HEK293 (cell line): ENCODE results near the gene ZFP1.

Source experiments
- CTCF ChIA-PET: fragments of 350-600 bp; formaldehyde crosslinking; extraction: SDS; loops from one replicate; lab custom pipeline; 2021; ENCODE audit warnings: antibody characterized with exemption; lab: Yijun Ruan, JAX
- POLR2A ChIA-PET: fragments of 300-600 bp; formaldehyde crosslinking; extraction: SDS; loops from one replicate; lab custom pipeline; 2020; ENCODE audit warnings: antibody characterized with exemption, inconsistent platforms; lab: Yijun Ruan, JAX
- H3K27ac ChIP-seq: fragments of 200-500 bp; sonication (Bioruptor generic); 2 replicates; pipeline ENCODE4 v1.5.1; 2014; ENCODE audit warnings: low read depth, low read length, control low read depth, inconsistent platforms; ENCODE audit errors: extremely low read depth
- H3K36me3 ChIP-seq, 2 experiments: fragments of 200-500 bp in 1 of 2; sonication (Bioruptor generic) in 1 of 2; 1 replicate in 1 of 2; 2 replicates in 1 of 2; pipeline ENCODE4 v1.5.1; 2014 to 2017; ENCODE audit warnings: inconsistent platforms in 2 of 2, low read length in 2 of 2; ENCODE audit not compliant: control insufficient read depth in 2 of 2, insufficient read depth in 1 of 2
- H3K4me1 ChIP-seq: fragments of 200-500 bp; sonication (Bioruptor generic); 2 replicates; pipeline ENCODE4 v1.5.1; 2014; ENCODE audit warnings: mild to moderate bottlenecking, low read length, inconsistent platforms; ENCODE audit not compliant: control insufficient read depth, insufficient read depth
- H3K4me3 ChIP-seq: 2 replicates; pipeline ENCODE4 v1.5.1; 2011; ENCODE audit warnings: low read depth, mild to moderate bottlenecking, control low read depth, low read length, moderate library complexity
- H3K9me3 ChIP-seq: fragments of 200-500 bp; sonication (Bioruptor generic); 2 replicates; pipeline ENCODE4 v1.5.1; 2014; ENCODE audit warnings: low read depth, low read length, inconsistent platforms; ENCODE audit not compliant: control insufficient read depth, insufficient read depth
- HOXD13 ChIP-seq: sonication (generic); formaldehyde crosslinking; IDR thresholded peaks from 2 replicates; pipeline ENCODE4 v1.8.0; 2022; ENCODE audit warnings: missing genetic modification reagents, borderline replicate concordance
- KLF1 ChIP-seq: fragments of 450-650 bp; formaldehyde crosslinking; IDR thresholded peaks from 2 replicates; pipeline ENCODE4 v1.5.1; 2016; ENCODE audit warnings: missing biosample characterization, missing genetic modification characterization
- MZF1 ChIP-seq: fragments of 450-650 bp; formaldehyde crosslinking; IDR thresholded peaks from 2 replicates; pipeline ENCODE4 v1.5.1; 2017; ENCODE audit warnings: missing biosample characterization, missing genetic modification characterization, borderline replicate concordance
- REPIN1 ChIP-seq: fragments of 450-650 bp; formaldehyde crosslinking; IDR thresholded peaks from 2 replicates; pipeline ENCODE4 v1.5.1; 2017; ENCODE audit warnings: missing biosample characterization, missing genetic modification characterization, low read depth
- ZBTB10 ChIP-seq: fragments of 450-650 bp; formaldehyde crosslinking; IDR thresholded peaks from 2 replicates; pipeline ENCODE4 v1.5.1; 2016; ENCODE audit warnings: missing biosample characterization, missing genetic modification characterization
- ZIC2 ChIP-seq: fragments of 450-650 bp; formaldehyde crosslinking; IDR thresholded peaks from 2 replicates; pipeline ENCODE4 v1.5.1; 2016; ENCODE audit warnings: missing biosample characterization, missing genetic modification characterization
- ZNF10 ChIP-seq: fragments of 450-650 bp; formaldehyde crosslinking; IDR thresholded peaks from 2 replicates; pipeline ENCODE4 v1.5.1; 2017; ENCODE audit warnings: missing biosample characterization, missing genetic modification characterization
- ZNF155 ChIP-seq: fragments of 450-650 bp; formaldehyde crosslinking; IDR thresholded peaks from 2 replicates; pipeline ENCODE4 v1.5.1; 2016; ENCODE audit warnings: missing biosample characterization, missing genetic modification characterization
- ZNF211 ChIP-seq: fragments of 450-650 bp; formaldehyde crosslinking; IDR thresholded peaks from 2 replicates; pipeline ENCODE4 v1.5.1; 2016; ENCODE audit warnings: low read depth, missing biosample characterization, missing genetic modification characterization
- ZNF274 ChIP-seq, 2 experiments: fragments of 200-500 bp in 1 of 2; fragments of 450-650 bp in 1 of 2; sonication (Bioruptor generic) in 1 of 2; formaldehyde crosslinking in 1 of 2; IDR thresholded peaks; 2 replicates each; pipeline versions ENCODE4 v1.5.1 to v1.6.1; 2014 to 2016; ENCODE audit warnings: borderline replicate concordance in 1 of 2, inconsistent platforms in 1 of 2, low read length in 1 of 2, missing biosample characterization in 1 of 2, missing genetic modification characterization in 1 of 2
- ZNF423 ChIP-seq: fragments of 450-650 bp; formaldehyde crosslinking; IDR thresholded peaks from 2 replicates; pipeline ENCODE4 v1.5.1; 2016; ENCODE audit warnings: missing biosample characterization, missing genetic modification characterization
- ZNF48 ChIP-seq: fragments of 450-650 bp; formaldehyde crosslinking; IDR thresholded peaks from 2 replicates; pipeline ENCODE4 v1.5.1; 2016; ENCODE audit warnings: missing biosample characterization, missing genetic modification characterization
- ZNF501 ChIP-seq: fragments of 450-650 bp; formaldehyde crosslinking; IDR thresholded peaks from 2 replicates; pipeline ENCODE4 v1.5.1; 2016; ENCODE audit warnings: missing biosample characterization, missing genetic modification characterization
- ZNF639 ChIP-seq: fragments of 450-650 bp; formaldehyde crosslinking; IDR thresholded peaks from 2 replicates; pipeline ENCODE4 v1.5.1; 2016; ENCODE audit warnings: missing biosample characterization, missing genetic modification characterization
- ZSCAN30 ChIP-seq: fragments of 450-650 bp; IDR thresholded peaks from 2 replicates; pipeline ENCODE4 v1.5.1; 2018; ENCODE audit warnings: missing biosample characterization, mild to moderate bottlenecking, missing genetic modification characterization, moderate library complexity
- TF ChIP-seq, protein P1 (sequence below): fragments of 450-650 bp; formaldehyde crosslinking; IDR thresholded peaks from 2 replicates; pipeline ENCODE4 v1.5.1; 2016; ENCODE audit warnings: missing biosample characterization, missing genetic modification characterization
- TF ChIP-seq, protein P2 (sequence below): fragments of 450-650 bp; formaldehyde crosslinking; IDR thresholded peaks from 2 replicates; pipeline ENCODE4 v1.5.1; 2016; ENCODE audit warnings: missing biosample characterization, missing genetic modification characterization, borderline replicate concordance

The ZFP1 gene

GRCh38 chr16:75148311-75149195 is at the start of gene ZFP1 (continued):
- 0 out of 2 replicates have a peak, but pooled peaks have one; percentile 23 for TF ChIP-seq ZNF423 (tag by site-specific recombination)
- no peak for TF ChIP-seq REPIN1 (tag by site-specific recombination)

GRCh38 chr16:75099075-75099667 is 49.2 kb upstream of the ZFP1 start:
- POLR2A ChIA-PET: interaction anchor here (0.6 kb wide), 1 partner anchor 12 kb away, joined by 4 read pairs; no protein-coding TSS in a partner anchor

More at GRCh38 chr16:75099075-75099667, 49.2 kb upstream of the ZFP1 start:
- TF ChIP-seq ZIC2 (tag by site-specific recombination) (no peak), ZBTB10 (tag by site-specific recombination) (no peak), ZNF10 (tag by site-specific recombination) (no peak), ZNF155 (tag by site-specific recombination) (no peak), ZNF211 (tag by site-specific recombination) (no peak), HOXD13 (CRISPR knock-in tag) (no peak), ZSCAN30 (tag by site-specific recombination) (no peak), MZF1 (tag by site-specific recombination) (no peak), KLF1 (tag by site-specific recombination) (no peak), ZNF48 (tag by site-specific recombination) (no peak), ZNF501 (tag by site-specific recombination) (no peak), ZNF639 (tag by site-specific recombination) (no peak), ZNF274 (IDR thresholded peaks at IDR 0.05; ENCODE audit: low read length) (no peak), ZNF274 (tag by site-specific recombination; IDR thresholded peaks at IDR 0.05; ENCODE audit: borderline replicate concordance) (no peak)
- TF ChIP-seq, protein P1, sequence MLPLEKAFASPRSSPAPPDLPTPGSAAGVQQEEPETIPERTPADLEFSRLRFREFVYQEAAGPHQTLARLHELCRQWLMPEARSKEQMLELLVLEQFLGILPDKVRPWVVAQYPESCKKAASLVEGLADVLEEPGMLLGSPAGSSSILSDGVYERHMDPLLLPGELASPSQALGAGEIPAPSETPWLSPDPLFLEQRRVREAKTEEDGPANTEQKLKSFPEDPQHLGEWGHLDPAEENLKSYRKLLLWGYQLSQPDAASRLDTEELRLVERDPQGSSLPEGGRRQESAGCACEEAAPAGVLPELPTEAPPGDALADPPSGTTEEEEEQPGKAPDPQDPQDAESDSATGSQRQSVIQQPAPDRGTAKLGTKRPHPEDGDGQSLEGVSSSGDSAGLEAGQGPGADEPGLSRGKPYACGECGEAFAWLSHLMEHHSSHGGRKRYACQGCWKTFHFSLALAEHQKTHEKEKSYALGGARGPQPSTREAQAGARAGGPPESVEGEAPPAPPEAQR: no peak
- TF ChIP-seq, protein P2, sequence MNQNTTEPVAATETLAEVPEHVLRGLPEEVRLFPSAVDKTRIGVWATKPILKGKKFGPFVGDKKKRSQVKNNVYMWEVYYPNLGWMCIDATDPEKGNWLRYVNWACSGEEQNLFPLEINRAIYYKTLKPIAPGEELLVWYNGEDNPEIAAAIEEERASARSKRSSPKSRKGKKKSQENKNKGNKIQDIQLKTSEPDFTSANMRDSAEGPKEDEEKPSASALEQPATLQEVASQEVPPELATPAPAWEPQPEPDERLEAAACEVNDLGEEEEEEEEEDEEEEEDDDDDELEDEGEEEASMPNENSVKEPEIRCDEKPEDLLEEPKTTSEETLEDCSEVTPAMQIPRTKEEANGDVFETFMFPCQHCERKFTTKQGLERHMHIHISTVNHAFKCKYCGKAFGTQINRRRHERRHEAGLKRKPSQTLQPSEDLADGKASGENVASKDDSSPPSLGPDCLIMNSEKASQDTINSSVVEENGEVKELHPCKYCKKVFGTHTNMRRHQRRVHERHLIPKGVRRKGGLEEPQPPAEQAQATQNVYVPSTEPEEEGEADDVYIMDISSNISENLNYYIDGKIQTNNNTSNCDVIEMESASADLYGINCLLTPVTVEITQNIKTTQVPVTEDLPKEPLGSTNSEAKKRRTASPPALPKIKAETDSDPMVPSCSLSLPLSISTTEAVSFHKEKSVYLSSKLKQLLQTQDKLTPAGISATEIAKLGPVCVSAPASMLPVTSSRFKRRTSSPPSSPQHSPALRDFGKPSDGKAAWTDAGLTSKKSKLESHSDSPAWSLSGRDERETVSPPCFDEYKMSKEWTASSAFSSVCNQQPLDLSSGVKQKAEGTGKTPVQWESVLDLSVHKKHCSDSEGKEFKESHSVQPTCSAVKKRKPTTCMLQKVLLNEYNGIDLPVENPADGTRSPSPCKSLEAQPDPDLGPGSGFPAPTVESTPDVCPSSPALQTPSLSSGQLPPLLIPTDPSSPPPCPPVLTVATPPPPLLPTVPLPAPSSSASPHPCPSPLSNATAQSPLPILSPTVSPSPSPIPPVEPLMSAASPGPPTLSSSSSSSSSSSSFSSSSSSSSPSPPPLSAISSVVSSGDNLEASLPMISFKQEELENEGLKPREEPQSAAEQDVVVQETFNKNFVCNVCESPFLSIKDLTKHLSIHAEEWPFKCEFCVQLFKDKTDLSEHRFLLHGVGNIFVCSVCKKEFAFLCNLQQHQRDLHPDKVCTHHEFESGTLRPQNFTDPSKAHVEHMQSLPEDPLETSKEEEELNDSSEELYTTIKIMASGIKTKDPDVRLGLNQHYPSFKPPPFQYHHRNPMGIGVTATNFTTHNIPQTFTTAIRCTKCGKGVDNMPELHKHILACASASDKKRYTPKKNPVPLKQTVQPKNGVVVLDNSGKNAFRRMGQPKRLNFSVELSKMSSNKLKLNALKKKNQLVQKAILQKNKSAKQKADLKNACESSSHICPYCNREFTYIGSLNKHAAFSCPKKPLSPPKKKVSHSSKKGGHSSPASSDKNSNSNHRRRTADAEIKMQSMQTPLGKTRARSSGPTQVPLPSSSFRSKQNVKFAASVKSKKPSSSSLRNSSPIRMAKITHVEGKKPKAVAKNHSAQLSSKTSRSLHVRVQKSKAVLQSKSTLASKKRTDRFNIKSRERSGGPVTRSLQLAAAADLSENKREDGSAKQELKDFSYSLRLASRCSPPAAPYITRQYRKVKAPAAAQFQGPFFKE: no peak
- TF ChIP-seq, all 188 proteins: peak for 0
- Histone ChIP-seq H3K27ac (no peak overlapping the region), H3K36me3 (no peaks in the 10 kb centered on the region), H3K9me3 (no peaks in the 10 kb centered on the region), H3K4me1 (no peaks in the 10 kb centered on the region), H3K4me3 (no peak overlapping the region)
- CTCF ChIA-PET: interaction anchor here (3.7 kb wide), 1 partner anchor 10 kb away, joined by 23 read pairs; no protein-coding TSS in a partner anchor
